NCI-H1105 (cell line): Measurements from ENCODE around the gene NAA38.
"Not testable (repeated sequence)": the region's sequence is repeated elsewhere in the genome, so short reads cannot be mapped to it uniquely, and the experiment has no call there.

Source experiments
- DNase-seq: peaks from one replicate; lab custom pipeline; 2025; lab: John Stamatoyannopoulos, UW

Gene NAA38

DNA sequence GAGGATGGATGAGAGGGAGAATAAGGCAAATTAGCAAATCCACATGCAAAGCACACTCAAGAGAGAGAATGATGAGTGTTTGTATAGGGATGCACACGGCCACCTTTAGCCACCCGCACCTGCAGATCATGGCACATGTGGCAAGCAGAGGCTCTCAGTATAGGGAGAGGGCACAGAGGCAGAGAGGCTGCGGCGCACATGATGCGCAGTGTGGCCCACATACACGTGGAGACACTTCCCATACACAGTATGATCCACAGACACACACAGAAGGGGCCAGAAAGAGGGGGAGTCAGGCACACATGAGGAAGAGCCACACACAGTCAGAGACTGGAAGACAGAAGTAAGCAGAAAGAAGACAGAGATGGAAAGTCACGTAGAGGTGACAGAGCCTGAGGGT, 24.7 kb upstream of the NAA38 start:
- peak; percentile 81 for DNase-seq

DNA sequence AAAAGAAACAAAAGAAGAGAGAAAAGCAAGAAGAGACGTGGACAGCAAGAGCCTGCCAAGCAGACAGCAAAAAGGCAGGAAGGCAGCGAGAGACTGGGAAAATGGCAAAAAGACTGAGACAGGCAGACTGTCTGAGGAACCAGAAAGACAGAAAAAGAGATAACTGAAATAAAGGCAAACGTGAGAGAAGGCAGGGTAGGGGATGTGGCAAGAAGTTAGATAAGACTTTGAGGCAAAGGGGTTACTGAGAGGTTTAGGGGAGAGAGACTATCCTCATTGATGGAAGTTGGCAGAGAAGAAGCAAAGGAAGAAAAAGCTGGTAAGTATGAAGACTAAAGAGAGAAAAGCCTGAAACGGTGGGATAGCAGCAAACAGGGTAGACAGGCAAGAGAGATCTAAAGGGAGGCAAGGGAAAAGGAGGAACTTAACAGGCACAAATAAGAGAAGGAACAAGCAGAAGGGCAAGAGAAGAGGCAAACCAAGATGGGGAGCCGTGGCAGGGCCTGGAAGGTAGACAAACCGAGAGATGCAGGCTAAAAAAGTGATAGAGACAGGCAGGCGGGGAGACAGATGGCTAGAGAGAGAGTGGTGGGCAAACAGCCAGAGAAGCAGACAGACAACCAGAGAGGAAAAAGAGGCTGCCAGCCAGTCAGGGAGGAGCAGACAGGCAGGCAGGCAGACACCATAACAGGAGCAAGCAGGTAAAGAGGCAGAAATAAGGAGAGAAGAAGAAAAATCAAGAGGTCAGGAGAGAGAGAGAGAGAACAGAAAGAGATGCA, 24.1 kb upstream of the NAA38 start:
- DNase-seq, result peak; percentile 81

DNA sequence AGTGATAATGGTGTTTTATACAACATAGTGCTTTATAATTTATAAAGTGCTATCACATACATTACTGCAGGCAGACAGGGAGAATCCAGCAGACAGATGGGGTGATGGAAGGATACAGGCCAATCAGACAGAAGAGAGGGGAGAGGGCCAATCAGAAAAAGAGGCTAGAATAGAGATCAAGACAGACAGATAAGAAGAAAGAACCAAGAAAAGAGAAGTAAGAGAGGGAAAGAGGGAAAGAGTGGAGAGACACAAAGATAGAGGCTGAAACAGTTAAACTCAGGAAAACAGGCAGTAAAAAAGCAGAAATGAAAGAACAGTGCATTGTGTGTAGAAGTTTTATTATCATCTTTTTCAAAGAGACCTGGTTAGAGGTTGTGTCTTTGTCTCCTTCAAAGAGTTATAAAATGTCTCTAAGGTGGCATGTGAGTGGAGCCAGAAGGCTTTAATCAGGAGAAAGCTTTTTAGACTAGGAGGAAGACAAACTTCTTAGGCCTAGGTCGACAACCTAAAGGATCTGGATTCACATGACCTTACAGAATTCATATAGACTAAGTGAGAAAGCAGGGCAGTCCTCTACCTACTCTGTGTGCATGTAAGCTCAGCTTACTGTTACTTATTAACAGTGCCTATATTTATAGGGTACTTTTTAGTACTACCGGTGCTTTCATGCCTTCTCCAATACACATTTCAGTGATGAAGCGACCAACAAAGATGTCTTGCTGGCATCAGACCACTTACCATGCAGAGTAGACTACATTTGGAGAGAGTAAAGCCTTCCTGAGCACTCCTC, 22.9 kb upstream of the NAA38 start:
- DNase-seq, result no peak

DNA sequence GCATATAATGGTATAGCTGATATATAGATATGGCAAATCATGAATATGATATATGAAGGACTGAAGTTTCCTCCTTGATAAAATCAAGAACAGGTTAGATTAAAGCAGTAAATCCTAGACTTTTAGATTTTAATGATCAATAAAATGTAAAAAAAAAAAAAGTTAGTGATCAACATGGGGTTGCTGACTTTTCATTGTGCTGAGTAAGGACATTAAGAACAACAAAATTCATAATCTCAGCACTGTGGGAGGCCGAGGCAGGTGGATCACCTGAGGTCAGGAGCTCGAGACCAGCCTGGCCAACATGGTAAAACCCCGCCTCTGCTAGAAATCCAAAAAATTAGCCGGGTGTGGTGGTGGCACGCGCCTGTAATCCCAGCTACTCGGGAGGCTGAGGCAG, 20.9 kb upstream of the NAA38 start:
- no peak for DNase-seq

DNA sequence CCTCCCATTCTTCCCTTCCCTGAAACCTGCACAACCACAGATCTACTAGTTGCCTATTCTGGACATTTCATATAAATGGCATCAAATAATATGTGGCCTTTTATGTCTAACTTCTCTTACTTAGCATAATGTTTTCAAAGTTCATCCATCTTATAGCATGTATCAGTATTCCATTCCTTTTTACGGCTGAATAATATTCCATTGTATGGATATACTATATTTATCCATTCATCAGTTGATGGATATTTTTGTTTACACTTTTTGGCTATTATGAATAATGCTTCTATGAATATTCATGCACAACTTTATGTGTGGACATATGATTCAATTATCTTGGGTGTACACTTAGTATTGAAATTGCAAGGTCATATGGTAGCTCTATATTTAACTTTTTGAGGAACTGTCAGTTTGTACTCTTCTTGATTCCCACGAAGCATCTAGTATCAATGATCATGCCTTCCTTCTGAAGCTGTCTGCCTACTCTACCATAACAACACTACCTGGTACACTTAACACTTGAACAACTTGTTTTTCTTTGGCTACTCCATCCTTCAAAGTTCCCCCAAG, 18.5 kb upstream of the NAA38 start:
- DNase-seq, result no peak

DNA sequence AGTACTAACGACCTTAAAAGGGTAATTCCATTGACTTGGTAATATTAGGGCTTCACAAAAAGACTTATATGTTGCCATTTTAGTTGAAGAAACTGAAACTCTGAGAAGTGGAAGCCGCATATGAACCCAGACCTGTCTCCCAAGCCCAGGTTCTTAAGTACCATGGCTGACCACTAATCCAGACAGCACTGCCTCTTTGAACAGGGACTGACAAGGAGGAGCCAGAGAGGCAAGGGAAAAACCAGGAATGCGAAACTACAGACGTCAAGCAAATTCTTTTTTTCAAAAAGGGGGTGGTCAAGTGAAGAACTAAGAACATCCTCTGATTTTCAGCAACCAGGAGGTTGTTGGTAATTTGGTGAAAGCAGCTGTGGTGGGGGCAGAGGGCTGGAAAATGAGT, 15.7 kb upstream of the NAA38 start:
- no peak for DNase-seq

DNA sequence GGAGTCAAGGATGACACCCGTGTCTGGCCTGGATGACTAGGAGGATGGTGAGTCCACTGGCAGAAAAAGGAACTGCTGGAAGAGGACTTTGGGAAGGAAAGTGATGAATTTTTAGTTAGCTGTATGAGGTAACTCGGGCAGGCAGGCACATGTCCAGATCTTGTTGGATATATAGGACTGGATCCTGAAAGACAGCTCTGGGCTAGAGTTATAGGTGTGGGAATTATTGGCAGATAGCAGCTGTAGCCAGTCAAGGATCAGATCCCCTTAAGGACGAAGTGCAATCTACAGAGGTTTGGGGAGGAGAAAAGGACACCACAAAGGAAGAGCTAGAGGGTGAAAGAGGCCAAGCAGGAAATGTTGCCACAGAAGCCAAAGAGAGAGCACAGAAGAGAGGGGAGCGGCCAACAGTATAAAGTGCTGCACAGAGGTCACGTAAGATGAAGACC, 10.5 kb upstream of the NAA38 start:
- DNase-seq, result no peak

DNA sequence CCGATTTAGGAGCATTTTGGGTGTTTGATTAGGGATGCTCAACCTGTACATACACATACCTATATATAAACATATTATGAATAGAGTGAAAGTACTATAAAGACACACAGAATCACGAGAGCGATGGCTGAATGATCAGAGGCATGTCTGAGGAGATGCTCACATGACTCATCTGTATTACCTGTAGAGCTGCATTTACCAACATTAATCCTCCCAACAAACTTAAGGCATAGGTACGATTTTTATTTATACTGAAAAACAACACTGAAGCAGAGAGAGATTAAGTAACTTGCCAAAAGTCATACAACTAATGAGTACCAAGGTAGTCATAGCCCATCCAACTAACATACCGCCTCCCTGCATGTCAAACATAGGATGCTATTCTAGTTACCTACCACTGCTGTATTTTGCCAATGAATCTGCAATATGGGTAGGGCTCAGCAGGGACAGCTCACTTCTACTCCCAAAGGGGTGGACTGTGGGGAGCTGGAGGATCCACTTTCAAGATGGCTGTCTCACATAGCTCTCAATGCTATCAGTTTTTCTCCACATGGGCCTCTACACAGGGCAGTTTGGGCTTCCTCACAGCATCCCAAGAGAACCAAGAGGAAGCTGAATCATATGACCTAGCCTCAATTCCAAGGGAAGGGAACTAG, 7.8 kb upstream of the NAA38 start:
- no peak for DNase-seq

DNA sequence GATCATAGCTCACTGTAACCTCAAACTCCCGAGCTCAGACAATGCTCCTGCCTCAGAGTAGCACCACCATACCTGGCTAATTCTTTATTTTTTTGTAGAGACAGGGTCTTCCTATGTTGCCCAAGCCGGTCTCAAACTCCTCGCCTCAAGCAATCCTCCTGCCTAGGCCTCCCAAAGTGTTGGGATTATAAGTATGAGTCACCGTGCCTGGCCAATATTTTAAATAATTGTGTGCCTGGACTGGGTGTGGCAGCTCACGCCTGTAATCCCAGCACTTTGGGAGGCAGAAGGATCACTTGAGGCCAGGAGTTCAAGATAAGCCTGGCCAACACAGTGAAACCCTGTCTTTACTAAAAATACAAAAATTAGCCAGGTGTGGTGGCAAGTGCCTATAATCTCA, 7.0 kb upstream of the NAA38 start:
- not testable (repeated sequence) for DNase-seq

DNA sequence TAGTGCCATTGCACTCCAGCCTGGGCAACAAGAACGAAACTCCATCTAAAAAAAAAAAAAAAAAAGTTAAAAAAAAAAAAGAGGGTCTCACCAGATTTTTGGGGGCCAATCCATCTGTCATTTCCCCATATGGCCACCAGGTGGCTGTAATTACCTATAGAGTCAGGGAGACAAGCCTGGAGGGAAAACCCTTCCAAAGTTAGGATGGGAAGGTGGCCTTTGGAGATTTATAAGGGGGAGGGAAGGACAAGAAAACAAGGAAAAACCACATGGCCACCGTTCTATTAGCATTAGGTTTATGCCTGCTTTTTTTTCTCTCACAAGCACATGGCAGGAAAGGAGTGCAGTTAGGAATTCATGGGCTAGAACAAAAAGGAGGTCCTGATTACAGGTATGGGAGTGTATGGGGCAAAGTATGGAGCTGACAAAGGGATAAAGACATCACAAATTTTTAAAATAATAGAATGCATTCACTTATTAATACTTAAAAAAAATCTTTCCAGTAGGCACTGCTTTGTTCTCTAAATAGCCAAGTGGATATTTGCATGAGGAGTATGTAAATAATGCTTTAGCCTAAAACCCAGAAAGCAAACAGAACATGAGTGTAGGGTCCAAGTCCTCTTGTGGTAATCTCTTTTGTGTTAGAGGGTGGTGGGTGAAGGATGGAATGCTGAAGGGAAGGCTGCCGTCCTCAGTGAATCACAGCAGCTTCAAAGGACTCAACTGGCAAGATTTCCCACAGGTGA, 5.5 kb upstream of the NAA38 start:
- DNase-seq, result peak; percentile 71

DNA sequence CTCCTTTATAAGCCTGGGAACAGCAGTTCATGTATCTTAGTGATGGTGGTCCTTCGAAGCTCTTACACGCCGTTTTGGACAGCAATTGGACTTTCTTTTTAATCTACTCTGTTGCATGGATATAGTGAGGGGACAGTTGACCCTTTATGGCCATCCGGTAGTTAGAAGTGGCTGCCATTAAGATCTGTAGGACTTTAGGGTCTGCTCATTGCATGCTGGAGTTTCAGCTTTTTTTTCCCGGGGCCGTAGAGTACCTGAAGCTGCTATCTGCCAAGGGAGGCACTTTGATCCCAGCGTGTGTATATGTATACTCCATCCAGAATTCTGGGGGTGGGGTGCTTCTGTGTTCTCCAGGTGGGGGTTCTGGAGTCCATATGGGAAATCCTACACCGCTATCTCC, 1.7 kb upstream of the NAA38 start:
- DNase-seq, result no peak

DNA sequence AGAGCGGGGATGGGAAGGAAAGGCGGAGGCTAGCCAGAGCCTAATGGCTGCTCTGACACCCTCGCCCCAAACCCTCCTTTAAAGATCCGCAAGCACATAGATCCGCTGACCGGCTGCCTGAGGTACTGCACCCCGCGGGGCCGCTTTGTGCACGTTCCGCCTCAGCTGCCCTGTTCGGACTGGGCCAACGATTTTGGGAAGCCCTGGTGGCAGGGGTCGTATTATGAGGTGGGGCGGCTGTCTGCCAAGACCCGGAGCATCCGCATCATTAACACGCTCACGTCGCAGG, 1.1 kb upstream of the NAA38 start:
- DNase-seq, result peak; percentile 56

DNA sequence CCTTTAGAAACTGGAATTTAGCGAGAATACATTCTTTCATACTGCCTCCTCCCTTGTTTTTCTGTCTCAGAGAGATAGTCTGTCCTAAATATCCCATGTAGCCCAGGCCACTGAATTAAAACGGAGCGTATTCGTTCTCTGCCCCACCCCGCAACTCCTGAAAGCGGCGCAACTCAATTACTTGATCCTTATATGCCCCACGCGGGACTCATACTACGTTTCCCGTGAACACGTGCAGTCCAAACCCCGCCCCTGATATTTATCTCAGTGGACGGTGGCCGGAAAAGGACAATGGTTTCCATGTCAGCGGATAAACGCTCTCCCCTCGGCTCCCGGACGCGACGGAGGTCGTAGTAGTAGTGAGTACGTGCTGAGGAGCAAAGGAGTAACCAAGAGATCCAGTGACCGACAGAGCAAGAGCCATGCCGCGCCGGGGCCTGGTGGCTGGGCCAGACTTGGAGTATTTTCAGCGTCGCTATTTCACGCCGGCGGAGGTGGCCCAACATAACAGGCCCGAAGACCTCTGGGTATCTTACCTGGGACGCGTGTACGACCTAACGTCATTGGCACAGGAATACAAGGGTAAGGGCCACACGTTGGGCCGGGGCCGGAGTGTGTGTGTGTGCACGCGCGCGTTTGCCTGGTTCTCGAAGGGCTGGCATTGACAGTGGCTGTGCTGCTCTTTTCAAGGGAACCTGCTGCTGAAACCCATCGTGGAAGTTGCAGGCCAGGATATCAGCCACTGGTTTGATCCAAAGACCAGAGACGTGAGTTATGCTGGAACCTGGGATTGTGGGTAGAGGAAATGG, 558 bp upstream of the NAA38 start, which contains the start of gene CYB5D1:
TSS of gene CYB5D1 (plus strand) at position 291 of the 809 bp plus-strand sequence. CDS start at position 423, 132 bp downstream.
- DNase-seq, result peak; percentile 96

DNA sequence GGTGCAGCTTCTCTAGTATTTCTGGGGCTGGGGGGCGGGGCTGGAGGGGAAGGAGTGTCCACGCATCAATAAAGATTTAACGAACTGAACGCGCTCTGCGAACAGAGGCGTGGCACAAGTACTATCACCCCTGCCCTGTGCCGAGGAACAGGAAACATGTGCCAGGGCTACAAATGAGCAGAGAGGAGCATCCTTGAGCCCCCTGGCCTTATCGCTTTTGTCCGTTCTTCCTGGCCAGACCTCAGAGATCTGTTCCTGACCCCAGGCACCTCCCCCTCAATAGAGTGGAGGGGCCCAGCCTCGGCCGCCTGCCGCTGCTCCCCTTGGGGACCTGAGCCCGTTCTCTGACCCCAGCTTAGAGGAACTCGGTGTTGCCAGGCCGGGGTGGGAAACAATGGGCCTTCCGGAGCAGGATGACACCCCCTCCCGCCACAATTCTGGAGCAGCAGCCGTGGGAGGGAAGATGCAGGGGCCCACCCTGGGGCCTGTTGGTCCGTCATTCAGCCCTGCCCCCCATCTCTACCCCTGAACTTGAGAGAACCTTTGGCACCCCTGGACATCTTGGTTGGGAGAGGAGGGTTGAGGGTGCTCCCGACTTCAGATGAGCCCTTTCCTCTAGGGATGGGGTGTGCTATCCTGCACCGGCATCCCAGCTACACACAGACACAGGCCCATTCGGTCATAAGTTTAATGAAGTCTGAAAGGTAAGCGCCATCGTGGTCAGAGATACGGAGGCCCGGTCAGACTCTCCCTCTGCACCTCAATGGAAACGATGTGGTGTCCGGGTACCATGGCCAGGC, 1.1 kb downstream of the NAA38 start:
- peak; percentile 59 for DNase-seq

DNA sequence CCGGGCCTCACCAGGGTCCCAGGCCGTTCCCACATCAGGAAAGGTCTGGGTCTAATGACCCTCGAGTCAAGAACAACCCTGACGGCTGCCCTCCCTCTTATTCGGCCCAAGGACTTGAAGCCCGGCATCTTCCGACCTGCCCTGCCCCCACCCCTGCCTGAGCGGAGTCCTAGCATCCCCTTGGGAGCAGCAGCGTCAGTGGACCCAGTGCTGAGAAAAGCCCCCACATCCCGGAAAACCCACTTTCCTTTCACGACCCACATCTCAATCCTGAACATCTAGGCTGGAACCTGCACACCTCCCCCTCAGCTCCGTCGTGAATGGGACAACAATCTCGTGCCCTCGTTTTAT, 1.7 kb downstream of the NAA38 start:
- no peak for DNase-seq

DNA sequence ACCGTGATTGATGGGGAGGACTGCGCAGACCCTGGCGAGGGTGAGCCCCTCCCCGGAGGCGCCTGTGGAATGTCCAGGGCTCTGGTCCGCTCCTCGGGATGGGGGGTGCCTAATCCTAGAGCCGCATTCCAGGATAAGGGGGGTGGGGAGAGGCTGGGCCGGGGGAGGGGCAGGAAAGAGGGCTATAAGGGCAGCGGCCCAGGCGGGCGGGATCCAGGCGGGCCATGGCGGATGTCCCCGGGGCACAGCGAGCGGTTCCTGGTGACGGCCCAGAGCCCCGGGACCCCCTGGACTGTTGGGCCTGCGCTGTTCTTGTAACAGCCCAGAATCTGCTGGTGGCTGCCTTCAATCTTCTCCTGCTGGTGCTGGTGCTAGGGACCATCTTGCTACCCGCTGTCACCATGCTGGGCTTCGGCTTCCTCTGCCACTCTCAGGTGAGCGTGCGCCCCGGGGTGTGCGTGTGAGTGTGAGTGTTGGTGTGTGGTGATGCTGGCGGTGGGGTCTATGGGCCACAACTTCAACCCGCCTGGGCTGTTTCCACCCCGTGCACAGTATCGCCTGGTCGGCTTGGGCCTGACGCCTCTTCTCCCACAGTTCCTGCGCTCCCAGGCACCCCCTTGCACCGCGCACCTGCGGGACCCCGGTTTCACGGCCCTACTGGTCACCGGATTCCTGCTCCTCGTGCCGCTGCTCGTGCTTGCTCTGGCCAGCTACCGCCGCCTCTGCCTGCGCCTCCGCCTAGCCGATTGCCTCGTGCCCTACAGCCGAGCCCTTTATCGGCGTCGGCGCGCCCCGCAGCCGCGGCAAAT, 2.3 kb downstream of the NAA38 start, which contains the start of gene TMEM88:
TSS of gene TMEM88 (plus strand) at position 216 of the 809 bp plus-strand sequence. CDS start at position 225, 9 bp downstream.
- DNase-seq, result no peak

DNA sequence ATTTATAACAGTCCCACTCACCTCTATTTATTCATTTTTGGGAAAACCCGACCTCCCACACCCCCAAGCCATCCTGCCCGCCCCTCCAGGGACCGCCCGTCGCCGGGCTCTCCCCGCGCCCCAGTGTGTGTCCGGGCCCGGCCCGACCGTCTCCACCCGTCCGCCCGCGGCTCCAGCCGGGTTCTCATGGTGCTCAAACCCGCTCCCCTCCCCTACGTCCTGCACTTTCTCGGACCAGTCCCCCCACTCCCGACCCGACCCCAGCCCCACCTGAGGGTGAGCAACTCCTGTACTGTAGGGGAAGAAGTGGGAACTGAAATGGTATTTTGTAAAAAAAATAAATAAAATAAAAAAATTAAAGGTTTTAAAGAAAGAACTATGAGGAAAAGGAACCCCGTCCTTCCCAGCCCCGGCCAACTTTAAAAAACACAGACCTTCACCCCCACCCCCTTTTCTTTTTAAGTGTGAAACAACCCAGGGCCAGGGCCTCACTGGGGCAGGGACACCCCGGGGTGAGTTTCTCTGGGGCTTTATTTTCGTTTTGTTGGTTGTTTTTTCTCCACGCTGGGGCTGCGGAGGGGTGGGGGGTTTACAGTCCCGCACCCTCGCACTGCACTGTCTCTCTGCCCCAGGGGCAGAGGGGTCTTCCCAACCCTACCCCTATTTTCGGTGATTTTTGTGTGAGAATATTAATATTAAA, 3.1 kb downstream of the NAA38 start:
- DNase-seq, result no peak

DNA sequence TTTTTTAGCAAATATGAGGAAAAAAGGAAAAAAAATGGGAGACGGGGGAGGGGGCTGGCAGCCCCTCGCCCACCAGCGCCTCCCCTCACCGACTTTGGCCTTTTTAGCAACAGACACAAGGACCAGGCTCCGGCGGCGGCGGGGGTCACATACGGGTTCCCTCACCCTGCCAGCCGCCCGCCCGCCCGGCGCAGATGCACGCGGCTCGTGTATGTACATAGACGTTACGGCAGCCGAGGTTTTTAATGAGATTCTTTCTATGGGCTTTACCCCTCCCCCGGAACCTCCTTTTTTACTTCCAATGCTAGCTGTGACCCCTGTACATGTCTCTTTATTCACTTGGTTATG, 3.7 kb downstream of the NAA38 start:
- no peak for DNase-seq
